GM21447 (cell line): ENCODE results near the gene SLC11A1.

Experiments
- ATAC-seq: cut with Tn5 transposase; IDR thresholded peaks from one replicate; pipeline ENCODE4 v1.9.1; 2021; ENCODE audit not compliant: unreplicated experiment

SLC11A1 gene

DNA sequence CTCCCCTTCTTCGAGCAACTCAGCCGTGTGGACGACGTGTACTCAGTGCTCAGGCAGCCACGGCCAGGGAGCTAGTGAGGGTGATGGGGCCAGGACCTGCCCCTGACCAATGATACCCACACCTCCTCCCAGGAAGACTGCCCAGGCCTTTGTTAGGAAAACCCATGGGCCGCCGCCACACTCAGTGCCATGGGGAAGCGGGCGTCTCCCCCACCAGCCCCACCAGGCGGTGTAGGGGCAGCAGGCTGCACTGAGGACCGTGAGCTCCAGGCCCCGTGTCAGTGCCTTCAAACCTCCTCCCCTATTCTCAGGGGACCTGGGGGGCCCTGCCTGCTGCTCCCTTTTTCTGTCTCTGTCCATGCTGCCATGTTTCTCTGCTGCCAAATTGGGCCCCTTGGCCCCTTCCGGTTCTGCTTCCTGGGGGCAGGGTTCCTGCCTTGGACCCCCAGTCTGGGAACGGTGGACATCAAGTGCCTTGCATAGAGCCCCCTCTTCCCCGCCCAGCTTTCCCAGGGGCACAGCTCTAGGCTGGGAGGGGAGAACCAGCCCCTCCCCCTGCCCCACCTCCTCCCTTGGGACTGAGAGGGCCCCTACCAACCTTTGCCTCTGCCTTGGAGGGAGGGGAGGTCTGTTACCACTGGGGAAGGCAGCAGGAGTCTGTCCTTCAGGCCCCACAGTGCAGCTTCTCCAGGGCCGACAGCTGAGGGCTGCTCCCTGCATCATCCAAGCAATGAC lies 22.4 kb downstream of the SLC11A1 start:
- no peak for ATAC-seq

DNA sequence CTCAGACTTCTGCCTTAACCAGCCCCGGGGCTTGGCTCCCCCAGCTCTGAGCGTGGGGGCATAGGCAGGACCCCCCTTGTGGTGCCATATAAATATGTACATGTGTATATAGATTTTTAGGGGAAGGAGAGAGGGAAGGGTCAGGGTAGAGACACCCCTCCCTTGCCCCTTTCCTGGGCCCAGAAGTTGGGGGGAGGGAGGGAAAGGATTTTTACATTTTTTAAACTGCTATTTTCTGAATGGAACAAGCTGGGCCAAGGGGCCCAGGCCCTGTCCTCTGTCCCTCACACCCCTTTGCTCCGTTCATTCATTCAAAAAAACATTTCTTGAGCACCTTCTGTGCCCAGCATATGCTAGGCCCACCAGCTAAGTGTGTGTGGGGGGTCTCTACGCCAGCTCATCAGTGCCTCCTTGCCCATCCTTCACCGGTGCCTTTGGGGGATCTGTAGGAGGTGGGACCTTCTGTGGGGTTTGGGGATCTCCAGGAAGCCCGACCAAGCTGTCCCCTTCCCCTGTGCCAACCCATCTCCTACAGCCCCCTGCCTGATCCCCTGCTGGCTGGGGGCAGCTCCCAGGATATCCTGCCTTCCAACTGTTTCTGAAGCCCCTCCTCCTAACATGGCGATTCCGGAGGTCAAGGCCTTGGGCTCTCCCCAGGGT lies 23.1 kb downstream of the SLC11A1 start:
- ATAC-seq: no peak

DNA sequence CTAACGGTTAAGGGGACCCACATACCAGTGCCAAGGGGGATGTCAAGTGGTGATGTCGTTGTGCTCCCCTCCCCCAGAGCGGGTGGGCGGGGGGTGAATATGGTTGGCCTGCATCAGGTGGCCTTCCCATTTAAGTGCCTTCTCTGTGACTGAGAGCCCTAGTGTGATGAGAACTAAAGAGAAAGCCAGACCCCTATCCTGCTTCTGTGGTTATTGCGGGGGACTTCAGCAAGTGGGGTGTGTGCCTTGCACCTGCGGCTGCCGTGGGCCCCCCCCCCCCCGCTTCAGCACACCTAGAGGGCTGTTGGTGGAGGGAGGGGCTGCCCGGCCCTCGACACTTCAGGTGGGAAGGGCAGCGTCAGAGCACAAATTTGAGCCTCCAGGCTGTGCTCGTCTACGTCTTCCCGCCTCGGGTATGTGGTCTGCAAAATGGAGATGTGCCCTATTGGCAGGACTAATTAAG lies 23.7 kb downstream of the SLC11A1 start:
- ATAC-seq: peak; percentile 12

DNA sequence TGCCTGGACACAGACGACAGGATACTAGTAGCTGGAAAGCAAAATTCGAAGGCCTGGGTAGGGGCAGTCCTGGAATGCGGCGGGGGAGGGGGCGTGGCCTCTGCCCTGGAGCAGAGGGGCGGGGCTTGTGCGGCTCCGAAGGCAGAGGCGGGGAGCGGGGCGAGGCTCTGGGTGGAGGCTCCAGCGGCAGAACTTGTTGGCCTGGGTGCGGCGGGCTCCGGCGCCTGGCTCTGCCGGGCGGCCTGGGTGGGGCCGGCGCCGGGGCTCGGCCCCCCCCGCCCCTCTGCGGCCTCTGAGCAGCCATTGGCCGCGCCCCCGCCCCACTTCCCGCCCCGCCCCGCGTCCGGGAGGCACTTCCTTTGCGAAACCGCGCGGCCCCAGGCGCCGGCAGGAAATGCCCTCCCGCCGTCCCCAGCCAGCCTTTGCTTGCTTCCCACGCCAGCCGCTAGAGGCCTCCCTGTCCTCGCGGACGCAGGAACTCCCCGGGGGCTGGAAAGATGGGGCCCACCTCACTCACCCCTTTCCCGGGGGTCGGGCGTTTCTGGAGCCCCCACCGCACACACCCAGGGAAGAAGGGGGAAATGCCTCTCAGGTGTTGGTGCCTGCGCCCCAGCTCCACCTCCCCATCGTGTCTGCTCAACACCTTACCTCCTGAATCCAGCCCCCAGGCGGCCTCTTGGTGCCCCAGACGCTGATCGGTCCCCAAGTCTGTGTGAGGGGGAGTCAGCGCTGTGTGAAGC lies 24.3 kb downstream of the SLC11A1 start:
- ATAC-seq: peak; percentile 83

DNA sequence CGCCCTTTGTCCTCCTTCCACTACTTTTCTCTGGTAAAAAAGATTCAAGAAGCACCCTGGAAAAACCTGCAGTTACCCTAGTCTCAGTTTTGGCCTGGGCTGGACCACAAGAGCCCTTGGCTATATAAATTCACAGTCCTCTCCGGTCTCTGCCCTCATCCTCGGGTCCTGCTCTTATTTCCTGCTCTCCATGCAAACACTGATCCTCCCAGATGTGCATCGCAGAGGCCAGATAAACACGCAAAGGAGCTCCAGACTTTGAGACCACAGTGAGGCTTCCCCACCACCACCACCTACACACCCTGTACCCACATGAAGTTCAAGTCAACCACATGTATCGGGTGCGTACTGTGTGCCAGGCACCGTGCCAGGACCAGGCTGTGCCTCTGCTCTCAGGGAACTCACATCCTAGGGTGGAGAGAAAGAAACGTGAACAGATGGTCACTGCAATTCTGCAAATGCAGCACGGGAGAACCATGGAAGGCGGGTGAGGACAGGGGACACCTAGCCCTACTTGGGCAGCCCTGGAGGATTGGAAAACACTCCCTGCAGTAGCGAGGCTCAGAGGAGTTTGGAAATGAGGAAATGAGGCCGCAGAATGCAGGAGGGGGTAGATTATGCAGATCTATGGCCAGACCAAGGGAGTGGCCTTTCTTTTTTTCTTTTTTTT lies 25.0 kb downstream of the SLC11A1 start:
- peak; percentile 7 for ATAC-seq

DNA sequence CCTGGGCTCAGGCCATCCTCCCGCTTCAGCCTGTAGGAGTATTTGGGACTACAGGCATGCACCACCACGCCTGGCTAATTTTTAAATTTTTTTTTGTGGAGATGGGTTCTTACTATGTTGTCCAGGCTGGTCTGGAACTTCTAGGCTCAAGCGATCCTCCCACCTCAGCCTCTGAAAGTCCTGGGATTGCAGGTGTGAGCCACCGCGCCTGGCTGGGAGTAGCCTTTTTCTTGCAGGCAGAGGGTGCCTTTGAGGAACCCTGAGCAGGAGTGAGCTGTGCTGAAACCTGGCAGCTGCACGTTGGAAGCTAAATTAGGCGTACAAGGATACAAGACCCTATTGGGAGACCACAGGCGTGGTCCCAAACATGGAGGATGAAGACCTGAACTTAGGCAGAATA lies 25.6 kb downstream of the SLC11A1 start:
- no peak for ATAC-seq

DNA sequence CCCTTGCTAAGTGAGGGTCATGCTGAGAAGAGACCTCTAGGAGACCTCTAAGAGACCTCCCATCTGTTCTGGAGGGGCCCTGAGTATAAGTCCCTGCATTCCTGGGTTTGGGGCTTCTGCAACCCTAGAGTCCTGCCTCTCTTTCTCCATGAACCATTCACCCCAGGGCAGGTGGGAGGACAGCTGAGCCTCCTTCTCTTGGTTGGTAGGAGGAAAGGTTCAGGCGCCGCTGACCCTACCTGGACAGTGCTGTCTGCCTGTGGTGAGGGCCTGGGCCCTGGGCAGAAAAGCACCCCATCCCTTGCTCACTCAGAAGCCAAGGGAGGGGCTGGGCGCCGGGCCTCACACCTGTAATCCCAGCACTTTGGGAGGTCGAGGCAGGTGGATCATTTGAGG lies 36.2 kb downstream of the SLC11A1 start:
- ATAC-seq: no peak

DNA sequence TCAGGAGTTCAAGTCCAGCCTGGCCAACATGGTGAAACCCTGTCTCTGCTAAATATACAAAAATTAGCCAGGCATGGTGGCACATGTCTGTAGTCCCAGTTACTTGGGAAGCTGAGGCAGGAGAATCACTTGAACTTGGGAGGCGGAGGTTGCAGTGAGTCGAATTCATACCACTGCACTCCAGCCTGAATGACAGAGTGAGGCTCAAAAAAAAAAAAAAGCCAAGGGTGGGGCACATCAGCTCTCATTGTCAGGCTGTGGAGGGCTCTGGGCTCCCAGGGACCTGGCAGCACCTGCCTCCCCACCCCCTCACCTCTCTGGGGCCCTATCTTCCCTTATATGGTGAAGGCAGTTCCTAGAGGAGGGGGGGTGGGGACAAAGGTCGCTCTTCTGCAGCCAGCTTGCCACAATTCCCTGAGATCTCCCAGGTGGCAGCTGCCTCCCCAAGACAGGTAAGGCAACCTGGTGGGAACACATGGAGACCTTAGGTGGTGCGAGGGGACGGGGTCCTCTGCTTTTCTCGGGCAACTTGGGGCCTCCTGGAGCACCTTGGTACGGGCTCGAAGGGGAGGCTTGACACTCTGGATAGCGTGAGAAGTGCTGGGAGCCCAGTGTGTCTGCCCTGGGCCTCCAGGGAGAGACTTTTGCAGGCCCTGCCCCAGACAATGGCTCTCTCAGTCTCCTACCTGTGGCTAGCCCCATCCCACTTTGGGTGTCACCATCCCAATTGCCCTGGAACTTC lies 36.8 kb downstream of the SLC11A1 start, which contains the start of gene VIL1:
Gene VIL1, plus strand, starts transcription at position 407 of the 742 bp plus-strand sequence. CDS start 4,656 bp downstream, outside the sequence.
- ATAC-seq: no peak

DNA sequence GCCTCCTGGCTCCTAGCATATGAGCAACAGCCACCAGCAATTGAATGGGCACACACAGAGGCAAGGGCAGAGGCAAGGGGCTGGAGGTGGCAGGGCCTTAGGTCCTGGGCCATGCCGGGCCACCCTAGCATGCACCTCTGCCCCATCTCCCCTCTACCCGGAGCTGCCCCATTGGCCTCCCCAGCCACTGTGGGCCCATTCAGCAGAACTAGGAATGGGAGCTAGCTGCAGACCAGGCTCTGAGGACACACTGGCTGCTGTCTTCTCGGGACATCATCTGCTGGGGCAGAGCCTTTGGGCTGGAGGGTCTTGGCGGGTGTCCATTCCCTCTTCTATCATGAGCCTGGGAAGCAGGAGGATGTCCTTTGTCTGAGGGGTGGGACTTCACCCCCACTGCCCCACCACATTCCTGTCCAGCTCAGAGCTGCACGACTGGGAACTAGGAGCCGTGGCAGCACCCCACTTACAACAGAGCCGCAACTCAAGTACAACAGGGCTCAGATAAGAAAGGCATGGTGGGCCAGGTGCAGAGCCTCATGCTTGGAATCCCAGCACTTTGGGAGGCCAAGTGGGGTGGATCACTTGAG lies 37.6 kb downstream of the SLC11A1 start:
- ATAC-seq: no peak

DNA sequence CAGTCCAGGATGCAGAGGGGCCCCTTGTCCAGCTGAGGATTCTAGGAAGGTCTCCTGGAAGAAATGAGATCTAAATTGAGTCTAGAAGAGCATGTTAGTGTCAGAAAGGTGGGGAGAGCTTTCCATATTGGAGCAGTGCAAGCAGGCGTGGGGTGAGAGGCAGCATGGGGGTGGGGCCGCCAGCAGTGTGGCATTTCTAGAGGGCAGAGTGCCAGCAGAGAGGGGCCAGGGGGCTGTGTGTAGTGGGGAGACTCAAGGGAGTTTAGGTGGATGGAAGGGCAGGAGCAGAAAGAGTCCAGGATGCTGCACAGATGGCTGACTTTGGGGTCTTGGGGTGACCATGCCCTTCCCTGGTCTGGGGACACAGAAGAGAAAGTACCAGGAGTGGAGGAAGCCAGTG lies 39.0 kb downstream of the SLC11A1 start:
- no peak for ATAC-seq

DNA sequence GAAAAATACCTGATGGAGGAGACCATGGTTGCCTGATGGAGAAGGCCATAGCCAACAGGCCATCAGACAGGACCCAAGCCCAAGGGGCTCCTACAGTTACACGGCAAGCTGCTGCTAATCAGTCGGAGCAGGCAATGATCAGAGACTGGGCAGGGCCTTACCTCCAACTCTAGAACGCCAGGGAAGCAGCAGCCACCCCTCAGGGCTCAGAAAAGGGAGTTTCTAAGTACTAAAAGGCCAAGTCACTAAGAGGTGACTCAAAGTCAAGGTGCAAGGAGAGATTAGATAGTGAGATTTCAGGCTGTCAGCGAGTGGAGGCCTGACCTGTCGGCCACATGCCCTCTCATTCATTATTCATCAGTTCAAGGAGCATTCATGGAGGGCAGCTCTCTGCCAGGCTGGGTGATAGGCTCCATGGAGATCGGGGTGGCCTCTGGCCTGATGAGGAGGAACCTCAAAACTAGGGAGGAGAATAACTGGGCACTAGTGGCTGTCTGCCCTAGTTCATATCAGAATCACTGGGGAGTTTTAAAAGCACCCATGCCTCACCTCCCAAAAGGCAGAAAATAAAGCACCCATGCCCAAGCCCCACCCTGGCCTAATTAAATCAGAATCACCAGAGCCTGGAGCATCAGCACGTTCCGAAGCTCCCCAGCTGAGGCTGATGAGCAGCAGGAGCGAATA lies 40.5 kb downstream of the SLC11A1 start:
- ATAC-seq: no peak

DNA sequence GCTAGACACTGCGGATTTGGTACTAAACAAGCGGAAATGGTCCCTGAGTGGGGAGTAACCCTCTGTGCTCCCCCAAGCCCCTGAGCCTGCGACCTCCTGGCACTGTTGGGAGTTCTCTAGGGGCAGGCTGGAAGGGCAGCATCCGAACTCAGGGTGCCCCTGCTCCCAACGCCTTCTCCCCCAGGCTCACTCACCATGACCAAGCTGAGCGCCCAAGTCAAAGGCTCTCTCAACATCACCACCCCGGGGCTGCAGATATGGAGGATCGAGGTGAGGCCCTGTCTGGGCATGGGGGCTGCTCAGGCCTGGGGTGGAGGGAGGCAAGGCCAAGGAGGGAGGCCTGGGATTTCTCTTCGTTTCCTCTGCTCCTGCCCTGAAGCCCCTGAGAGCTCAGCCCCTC lies 41.5 kb downstream of the SLC11A1 start:
- no peak for ATAC-seq

DNA sequence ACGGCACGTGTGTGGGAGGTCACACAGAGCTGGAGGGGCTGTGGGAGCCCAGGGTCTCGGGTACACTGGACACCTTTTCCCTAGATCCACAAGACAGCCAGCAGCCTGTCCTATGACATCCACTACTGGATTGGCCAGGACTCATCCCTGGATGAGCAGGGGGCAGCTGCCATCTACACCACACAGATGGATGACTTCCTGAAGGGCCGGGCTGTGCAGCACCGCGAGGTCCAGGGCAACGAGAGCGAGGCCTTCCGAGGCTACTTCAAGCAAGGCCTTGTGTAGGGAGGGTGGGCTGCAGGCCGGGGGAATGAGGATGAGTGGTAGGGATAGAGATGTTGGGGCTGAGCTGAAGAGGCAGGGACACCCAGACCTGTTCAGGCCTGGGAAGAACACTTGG lies 43.5 kb downstream of the SLC11A1 start:
- no peak for ATAC-seq

DNA sequence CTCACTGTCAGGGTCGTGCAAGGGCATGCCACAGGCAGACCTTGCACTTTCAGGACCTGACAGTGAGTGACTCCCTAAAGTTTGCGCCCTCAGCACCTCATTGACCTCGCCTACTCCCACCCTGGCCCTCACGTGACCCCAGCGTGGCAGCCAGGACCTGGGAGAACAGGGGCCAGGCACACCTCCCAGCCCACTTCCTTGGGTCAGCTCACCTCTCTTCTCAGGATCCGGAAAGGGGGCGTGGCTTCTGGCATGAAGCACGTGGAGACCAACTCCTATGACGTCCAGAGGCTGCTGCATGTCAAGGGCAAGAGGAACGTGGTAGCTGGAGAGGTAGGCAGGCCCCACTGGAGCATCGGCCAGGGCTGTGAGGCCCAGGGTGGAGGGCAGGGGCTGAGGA lies 45.7 kb downstream of the SLC11A1 start:
- ATAC-seq: no peak

DNA sequence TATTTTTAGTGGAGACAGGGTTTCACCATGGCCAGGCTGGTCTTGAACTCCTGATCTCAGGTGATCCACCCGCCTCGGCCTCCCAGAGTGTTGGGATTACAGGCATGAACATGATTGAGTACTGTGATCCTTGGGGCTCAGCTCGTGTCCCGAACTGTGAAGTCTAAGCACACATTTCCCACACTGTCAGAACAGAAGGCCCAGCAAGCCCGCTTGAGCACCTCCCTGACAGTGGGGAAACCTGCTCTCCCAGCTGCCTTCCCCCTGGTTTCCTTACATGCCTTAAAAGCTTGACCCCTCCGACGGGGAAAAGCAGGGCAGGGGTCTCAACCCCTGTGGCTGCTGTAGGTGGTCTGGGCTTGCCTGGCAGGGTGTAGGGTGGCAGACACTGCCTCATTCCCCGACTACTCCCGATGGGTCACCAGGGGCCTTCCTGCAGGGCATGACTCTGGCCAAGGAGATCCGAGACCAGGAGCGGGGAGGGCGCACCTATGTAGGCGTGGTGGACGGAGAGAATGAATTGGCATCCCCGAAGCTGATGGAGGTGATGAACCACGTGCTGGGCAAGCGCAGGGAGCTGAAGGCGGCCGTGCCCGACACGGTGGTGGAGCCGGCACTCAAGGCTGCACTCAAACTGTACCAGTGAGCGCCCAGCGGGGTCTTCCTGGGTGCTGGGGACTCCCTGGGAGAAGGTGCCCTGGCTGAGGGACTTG lies 46.9 kb downstream of the SLC11A1 start:
- ATAC-seq: no peak

DNA sequence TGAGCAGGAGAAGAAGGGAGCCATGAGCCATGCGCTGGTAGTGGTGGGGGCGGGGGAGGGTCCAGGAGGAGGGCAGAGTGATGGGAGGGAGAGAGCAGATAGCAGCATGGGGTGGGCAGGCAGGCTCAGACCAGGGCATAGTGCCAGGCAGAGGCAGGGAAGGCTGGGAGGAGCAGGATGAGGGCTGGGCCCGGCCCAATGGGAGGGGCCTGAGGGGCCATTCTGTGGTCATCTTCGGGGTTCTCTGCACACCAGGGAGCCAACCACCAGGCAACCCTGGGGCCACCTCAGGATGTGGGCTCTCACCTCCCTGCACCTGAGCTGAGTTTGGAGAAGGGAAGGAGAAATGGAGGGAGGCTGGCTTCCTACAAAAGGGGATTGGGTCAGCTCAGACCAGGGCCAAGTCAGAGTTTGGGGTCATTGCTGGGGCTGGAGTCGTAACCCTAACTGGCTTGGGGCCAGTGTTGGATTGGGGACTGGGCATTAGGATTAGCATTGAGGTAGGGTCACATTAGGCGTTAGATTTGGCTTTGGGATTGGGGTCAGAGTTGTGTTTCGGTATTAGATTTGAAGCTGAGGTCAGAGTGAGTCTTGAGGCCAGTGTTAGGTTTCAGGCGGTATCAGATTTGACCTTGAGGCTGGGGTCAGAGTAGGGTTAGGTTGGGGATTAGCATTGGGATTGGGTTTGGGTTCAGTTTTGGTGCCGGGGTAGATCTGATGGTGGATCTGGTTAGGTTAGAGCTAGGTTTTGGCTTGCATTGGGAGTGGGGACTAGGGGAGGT lies 48.0 kb downstream of the SLC11A1 start:
- ATAC-seq: no peak

DNA sequence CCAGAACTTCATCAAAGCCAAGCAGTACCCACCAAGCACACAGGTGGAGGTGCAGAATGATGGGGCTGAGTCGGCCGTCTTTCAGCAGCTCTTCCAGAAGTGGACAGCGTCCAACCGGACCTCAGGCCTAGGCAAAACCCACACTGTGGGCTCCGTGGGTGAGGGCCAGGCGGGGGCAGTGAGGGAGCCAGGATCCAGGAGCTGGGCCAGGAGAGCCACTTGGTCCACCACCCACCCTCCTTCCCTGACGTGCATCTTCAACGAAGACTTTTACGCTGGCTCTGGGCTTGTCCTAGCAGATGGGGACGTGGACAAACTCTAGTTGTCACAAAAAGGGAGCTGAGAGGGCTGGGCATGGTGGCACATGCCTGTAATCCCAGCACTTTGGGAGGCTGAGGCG lies 48.6 kb downstream of the SLC11A1 start:
- ATAC-seq: no peak

DNA sequence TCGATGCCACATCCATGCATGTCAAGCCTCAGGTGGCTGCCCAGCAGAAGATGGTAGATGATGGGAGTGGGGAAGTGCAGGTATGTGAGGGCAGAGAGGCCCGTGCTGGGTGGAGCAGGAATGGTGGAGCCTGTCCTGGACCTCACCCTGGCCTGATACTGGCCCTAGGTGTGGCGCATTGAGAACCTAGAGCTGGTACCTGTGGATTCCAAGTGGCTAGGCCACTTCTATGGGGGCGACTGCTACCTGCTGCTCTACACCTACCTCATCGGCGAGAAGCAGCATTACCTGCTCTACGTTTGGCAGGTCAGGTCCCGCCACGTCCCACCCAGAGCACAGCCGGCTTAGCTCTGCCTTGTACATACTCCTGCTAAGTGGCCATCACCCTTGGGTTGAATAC lies 49.8 kb downstream of the SLC11A1 start:
- no peak for ATAC-seq
